Astrocyte (in vitro differentiated cells and primary cell): Measurements from ENCODE around the gene ZFAND6. TPM values are rescaled to one million over a fixed set of nuclear protein-coding genes. Genes with fewer than 3 reads are reported as not detected.
"Not testable (repeated sequence)": the region's sequence is repeated elsewhere in the genome, so short reads cannot be mapped to it uniquely, and the experiment has no call there.

Experiments
- DNase-seq: peaks from one replicate; pipeline ENCODE4 v3.0.0-alpha.2; 2010; ENCODE audit warnings: low read depth
- FAIRE-seq: peaks from 2 replicates; lab custom pipeline; 2011; peaks lifted over from hg19 to GRCh38; lab: Jason Lieb, UNC
- H2AFZ ChIP-seq: 2 replicates; pipeline ENCODE4 v1.6.0; 2012; ENCODE audit warnings: low read depth, low read length, inconsistent platforms
- H3K27ac ChIP-seq: 2 replicates; pipeline ENCODE4 v1.5.1; 2011; ENCODE audit warnings: low read depth, low read length, inconsistent platforms
- H3K27me3 ChIP-seq: 2 replicates; pipeline ENCODE4 v1.6.0; 2011; ENCODE audit warnings: low read length, inconsistent platforms; ENCODE audit not compliant: insufficient read depth
- H3K36me3 ChIP-seq: 2 replicates; pipeline ENCODE4 v1.5.1; 2011; ENCODE audit warnings: low read length, inconsistent platforms; ENCODE audit not compliant: insufficient read depth
- H3K4me1 ChIP-seq: 2 replicates; pipeline ENCODE4 v1.5.1; 2011; ENCODE audit warnings: low read length, inconsistent platforms; ENCODE audit not compliant: insufficient read depth
- H3K4me2 ChIP-seq: 2 replicates; pipeline ENCODE4 v1.6.0; 2012; ENCODE audit warnings: low read length, inconsistent platforms
- H3K4me3 ChIP-seq: 2 replicates; pipeline ENCODE4 v1.5.1; 2011; ENCODE audit warnings: low read depth, mild to moderate bottlenecking, low read length, inconsistent platforms; ENCODE audit not compliant: insufficient read depth
- H3K79me2 ChIP-seq: 2 replicates; pipeline ENCODE4 v1.6.0; 2012; ENCODE audit warnings: mild to moderate bottlenecking, low read length, inconsistent platforms; ENCODE audit not compliant: insufficient read depth
- H3K9ac ChIP-seq: 2 replicates; pipeline ENCODE4 v1.6.0; 2012; ENCODE audit warnings: mild to moderate bottlenecking, low read length, inconsistent platforms
- H3K9me3 ChIP-seq: 2 replicates; pipeline ENCODE4 v1.5.1; 2012; ENCODE audit warnings: low read depth, mild to moderate bottlenecking, low read length, inconsistent platforms; ENCODE audit not compliant: insufficient read depth
- H4K20me1 ChIP-seq: 2 replicates; pipeline ENCODE4 v1.6.0; 2012; ENCODE audit warnings: low read length, inconsistent platforms; ENCODE audit not compliant: insufficient read depth
- H3K27ac Mint-ChIP-seq: one replicate; pipeline ENCODE4 v1.8.0; 2021; ENCODE audit warnings: mild to moderate bottlenecking, mixed read lengths; ENCODE audit not compliant: unreplicated experiment
- H3K27me3 Mint-ChIP-seq: one replicate; pipeline ENCODE4 v1.8.0; 2021; ENCODE audit warnings: low read depth, mixed read lengths; ENCODE audit not compliant: unreplicated experiment
- H3K36me3 Mint-ChIP-seq: one replicate; pipeline ENCODE4 v1.8.0; 2021; ENCODE audit warnings: low read depth, mixed read lengths; ENCODE audit not compliant: unreplicated experiment
- H3K4me1 Mint-ChIP-seq: one replicate; pipeline ENCODE4 v1.8.0; 2021; ENCODE audit warnings: low read depth, mixed read lengths; ENCODE audit not compliant: unreplicated experiment
- H3K4me3 Mint-ChIP-seq: one replicate; pipeline ENCODE4 v1.8.0; 2021; ENCODE audit warnings: mild to moderate bottlenecking, moderate library complexity, mixed read lengths; ENCODE audit not compliant: unreplicated experiment
- H3K9me3 Mint-ChIP-seq: one replicate; pipeline ENCODE4 v1.8.0; 2021; ENCODE audit warnings: mild to moderate bottlenecking, mixed read lengths; ENCODE audit not compliant: unreplicated experiment
- EZH2 ChIP-seq: IDR thresholded peaks from 2 replicates; pipeline ENCODE4 v1.6.1; 2012; ENCODE audit warnings: mild to moderate bottlenecking, low read length, inconsistent platforms; ENCODE audit not compliant: insufficient read depth
- total RNA-seq: library from RNA; stranded (reverse); gene quantifications from 2 replicates; pipeline ENCODE4 v1.2.1, GENCODE V29; 2021
- TF ChIP-seq, protein P1 (sequence below): IDR thresholded peaks from 2 replicates; pipeline ENCODE4 v1.5.1; 2011; ENCODE audit warnings: low read depth, mild to moderate bottlenecking, inconsistent platforms, low read length, moderate library complexity; ENCODE audit not compliant: insufficient read depth

ZFAND6 gene
- total RNA-seq, 1 donor from 2014 or later, result 70.0 TPM

GRCh38 chr15:80015156-80015555 lies 44.3 kb upstream of the ZFAND6 start:
- no peak overlapping the region for H3K4me2 ChIP-seq
- H3K36me3 ChIP-seq, result no peaks in the 10 kb centered on the region
- H3K9me3 ChIP-seq, result no peaks in the 10 kb centered on the region
- H3K27me3 Mint-ChIP-seq, result no peaks in the 10 kb centered on the region
- peaks cover 4% of the 10 kb centered on the region for H3K9me3 Mint-ChIP-seq
- H3K4me3 ChIP-seq, result no peak overlapping the region
- no peak overlapping the region for H2AFZ ChIP-seq
- no peaks in the 10 kb centered on the region for H3K79me2 ChIP-seq
- H3K4me1 ChIP-seq, result peaks cover 3% of the 10 kb centered on the region
- no peak overlapping the region for H3K27ac Mint-ChIP-seq
- H3K27me3 ChIP-seq, result no peaks in the 10 kb centered on the region
- TF ChIP-seq, protein P1, sequence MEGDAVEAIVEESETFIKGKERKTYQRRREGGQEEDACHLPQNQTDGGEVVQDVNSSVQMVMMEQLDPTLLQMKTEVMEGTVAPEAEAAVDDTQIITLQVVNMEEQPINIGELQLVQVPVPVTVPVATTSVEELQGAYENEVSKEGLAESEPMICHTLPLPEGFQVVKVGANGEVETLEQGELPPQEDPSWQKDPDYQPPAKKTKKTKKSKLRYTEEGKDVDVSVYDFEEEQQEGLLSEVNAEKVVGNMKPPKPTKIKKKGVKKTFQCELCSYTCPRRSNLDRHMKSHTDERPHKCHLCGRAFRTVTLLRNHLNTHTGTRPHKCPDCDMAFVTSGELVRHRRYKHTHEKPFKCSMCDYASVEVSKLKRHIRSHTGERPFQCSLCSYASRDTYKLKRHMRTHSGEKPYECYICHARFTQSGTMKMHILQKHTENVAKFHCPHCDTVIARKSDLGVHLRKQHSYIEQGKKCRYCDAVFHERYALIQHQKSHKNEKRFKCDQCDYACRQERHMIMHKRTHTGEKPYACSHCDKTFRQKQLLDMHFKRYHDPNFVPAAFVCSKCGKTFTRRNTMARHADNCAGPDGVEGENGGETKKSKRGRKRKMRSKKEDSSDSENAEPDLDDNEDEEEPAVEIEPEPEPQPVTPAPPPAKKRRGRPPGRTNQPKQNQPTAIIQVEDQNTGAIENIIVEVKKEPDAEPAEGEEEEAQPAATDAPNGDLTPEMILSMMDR, result no peak
- TF ChIP-seq EZH2, result no peak
- no peaks in the 10 kb centered on the region for H4K20me1 ChIP-seq
- peaks cover 2% of the 10 kb centered on the region for H3K36me3 Mint-ChIP-seq
- H3K4me1 Mint-ChIP-seq, result no peaks in the 10 kb centered on the region
- H3K27ac ChIP-seq, result no peak overlapping the region
- no peak overlapping the region for H3K9ac ChIP-seq
- DNase-seq (no peak), FAIRE-seq (no peak)
- H3K4me3 Mint-ChIP-seq, result no peak overlapping the region

DNA sequence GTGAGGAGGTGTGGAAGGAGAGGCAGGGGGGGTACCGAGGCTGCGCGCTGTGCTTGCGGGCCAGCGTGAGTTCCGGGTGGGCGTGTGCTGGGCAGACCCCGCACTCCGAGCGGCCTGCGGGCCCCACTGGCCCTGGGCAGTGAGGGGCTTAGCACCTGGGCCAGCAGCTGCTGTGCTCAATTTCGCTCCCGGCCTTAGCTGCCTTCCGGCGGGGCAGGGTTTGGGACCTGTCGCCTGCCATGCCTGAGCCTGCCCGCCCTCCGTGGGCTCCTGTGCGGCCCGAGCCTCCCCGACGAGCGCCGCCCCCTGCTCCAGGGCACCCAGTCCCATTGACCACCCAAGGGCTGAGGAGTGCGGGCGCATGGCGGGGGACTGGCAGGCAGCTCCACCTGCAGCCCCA lies 43.0 kb upstream of the ZFAND6 start:
- not testable (repeated sequence) for DNase-seq, H3K4me3 Mint-ChIP-seq, H3K4me1 ChIP-seq, H3K27ac ChIP-seq, H3K4me3 ChIP-seq, FAIRE-seq, H3K36me3 Mint-ChIP-seq, H4K20me1 ChIP-seq, H3K79me2 ChIP-seq, H3K27me3 Mint-ChIP-seq, H3K4me1 Mint-ChIP-seq, H2AFZ ChIP-seq, H3K36me3 ChIP-seq, H3K27me3 ChIP-seq, H3K27ac Mint-ChIP-seq, H3K4me2 ChIP-seq, H3K9me3 ChIP-seq, H3K9ac ChIP-seq, H3K9me3 Mint-ChIP-seq

- H3K36me3 Mint-ChIP-seq, H3K27ac ChIP-seq, H3K4me1 ChIP-seq, H3K79me2 ChIP-seq, H3K9me3 Mint-ChIP-seq, H3K36me3 ChIP-seq, H3K9ac ChIP-seq, H3K4me3 ChIP-seq, H3K4me1 Mint-ChIP-seq, DNase-seq, H3K9me3 ChIP-seq, H3K27ac Mint-ChIP-seq, H3K4me3 Mint-ChIP-seq, H4K20me1 ChIP-seq, H3K27me3 Mint-ChIP-seq, FAIRE-seq, H3K4me2 ChIP-seq, H3K27me3 ChIP-seq, H2AFZ ChIP-seq: not testable (repeated sequence)
Observed at GRCh38 chr15:80017139-80017538, 42.3 kb upstream of the ZFAND6 start.
